Neural cell (in vitro differentiated cells): ENCODE measurements around the gene DENND6A.

Experiments
- POLR2AphosphoS5 ChIP-seq: IDR thresholded peaks from 2 replicates; pipeline ENCODE4 v1.6.1; 2012
- TF ChIP-seq, protein P1 (sequence below): fragments of 450-650 bp; IDR thresholded peaks from 2 replicates; pipeline ENCODE4 v1.5.1; 2014; ENCODE audit warnings: antibody characterized with exemption, mild to moderate bottlenecking, moderate library complexity; ENCODE audit not compliant: poor library complexity, severe bottlenecking
- TF ChIP-seq, protein P2 (sequence below): IDR thresholded peaks from 2 replicates; pipeline ENCODE4 v1.6.1; 2012; ENCODE audit warnings: borderline replicate concordance

DNA sequence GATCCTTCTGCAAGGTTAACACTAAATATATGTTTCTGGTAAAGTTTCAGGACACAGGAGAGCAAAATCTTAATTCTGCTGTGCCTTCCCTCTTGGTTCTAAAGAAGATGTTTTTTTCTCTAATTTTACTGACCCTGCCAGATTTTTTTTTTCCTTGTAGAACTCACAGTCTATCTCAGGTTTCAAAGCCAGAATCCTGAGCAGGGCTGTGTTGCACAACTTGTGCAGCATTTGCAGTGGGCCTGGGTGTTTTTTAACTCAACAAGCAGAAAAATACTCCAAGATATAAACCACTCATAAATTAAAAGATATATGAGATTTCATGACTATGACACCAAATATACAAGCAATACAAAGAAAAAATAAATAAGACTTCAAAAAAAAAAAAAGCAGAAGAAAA lies 55.5 kb downstream of the DENND6A start:
- TF ChIP-seq, protein P1, sequence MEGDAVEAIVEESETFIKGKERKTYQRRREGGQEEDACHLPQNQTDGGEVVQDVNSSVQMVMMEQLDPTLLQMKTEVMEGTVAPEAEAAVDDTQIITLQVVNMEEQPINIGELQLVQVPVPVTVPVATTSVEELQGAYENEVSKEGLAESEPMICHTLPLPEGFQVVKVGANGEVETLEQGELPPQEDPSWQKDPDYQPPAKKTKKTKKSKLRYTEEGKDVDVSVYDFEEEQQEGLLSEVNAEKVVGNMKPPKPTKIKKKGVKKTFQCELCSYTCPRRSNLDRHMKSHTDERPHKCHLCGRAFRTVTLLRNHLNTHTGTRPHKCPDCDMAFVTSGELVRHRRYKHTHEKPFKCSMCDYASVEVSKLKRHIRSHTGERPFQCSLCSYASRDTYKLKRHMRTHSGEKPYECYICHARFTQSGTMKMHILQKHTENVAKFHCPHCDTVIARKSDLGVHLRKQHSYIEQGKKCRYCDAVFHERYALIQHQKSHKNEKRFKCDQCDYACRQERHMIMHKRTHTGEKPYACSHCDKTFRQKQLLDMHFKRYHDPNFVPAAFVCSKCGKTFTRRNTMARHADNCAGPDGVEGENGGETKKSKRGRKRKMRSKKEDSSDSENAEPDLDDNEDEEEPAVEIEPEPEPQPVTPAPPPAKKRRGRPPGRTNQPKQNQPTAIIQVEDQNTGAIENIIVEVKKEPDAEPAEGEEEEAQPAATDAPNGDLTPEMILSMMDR = no peak
- TF ChIP-seq, protein P2, sequence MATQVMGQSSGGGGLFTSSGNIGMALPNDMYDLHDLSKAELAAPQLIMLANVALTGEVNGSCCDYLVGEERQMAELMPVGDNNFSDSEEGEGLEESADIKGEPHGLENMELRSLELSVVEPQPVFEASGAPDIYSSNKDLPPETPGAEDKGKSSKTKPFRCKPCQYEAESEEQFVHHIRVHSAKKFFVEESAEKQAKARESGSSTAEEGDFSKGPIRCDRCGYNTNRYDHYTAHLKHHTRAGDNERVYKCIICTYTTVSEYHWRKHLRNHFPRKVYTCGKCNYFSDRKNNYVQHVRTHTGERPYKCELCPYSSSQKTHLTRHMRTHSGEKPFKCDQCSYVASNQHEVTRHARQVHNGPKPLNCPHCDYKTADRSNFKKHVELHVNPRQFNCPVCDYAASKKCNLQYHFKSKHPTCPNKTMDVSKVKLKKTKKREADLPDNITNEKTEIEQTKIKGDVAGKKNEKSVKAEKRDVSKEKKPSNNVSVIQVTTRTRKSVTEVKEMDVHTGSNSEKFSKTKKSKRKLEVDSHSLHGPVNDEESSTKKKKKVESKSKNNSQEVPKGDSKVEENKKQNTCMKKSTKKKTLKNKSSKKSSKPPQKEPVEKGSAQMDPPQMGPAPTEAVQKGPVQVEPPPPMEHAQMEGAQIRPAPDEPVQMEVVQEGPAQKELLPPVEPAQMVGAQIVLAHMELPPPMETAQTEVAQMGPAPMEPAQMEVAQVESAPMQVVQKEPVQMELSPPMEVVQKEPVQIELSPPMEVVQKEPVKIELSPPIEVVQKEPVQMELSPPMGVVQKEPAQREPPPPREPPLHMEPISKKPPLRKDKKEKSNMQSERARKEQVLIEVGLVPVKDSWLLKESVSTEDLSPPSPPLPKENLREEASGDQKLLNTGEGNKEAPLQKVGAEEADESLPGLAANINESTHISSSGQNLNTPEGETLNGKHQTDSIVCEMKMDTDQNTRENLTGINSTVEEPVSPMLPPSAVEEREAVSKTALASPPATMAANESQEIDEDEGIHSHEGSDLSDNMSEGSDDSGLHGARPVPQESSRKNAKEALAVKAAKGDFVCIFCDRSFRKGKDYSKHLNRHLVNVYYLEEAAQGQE = no peak
- TF ChIP-seq POLR2AphosphoS5 = no peak
